K562 (cell line): ENCODE data around the gene MCU. TPM values are rescaled to one million over a fixed set of nuclear protein-coding genes. Genes with fewer than 3 reads are reported as not detected.

ENCODE experiments used
- ATAC-seq: fragments of 200-7000 bp; cut with Tn5 transposase; 3 replicates; pipeline ENCODE4 v1.9.1; 2020; ENCODE audit warnings: moderate library complexity
- BruUV-seq: library from RNA; stranded (reverse); fragments of 400-500 nt; replicated peaks from 2 replicates; lab custom pipeline; 2021; lab: Mats Ljungman, UMichigan
- CTCF ChIA-PET: fragments of 300-600 bp; formaldehyde crosslinking; extraction: SDS; loops from one replicate; lab custom pipeline; 2021; ENCODE audit warnings: low intra/inter-chr PET ratio; lab: Yijun Ruan, JAX
- POLR2A ChIA-PET: fragments of 300-600, 350-650 bp; sonication (Branson Sonifier 250); formaldehyde crosslinking; extraction: SDS; loops from one replicate; lab custom pipeline; 2021; ENCODE audit warnings: antibody characterized with exemption, inconsistent platforms; lab: Yijun Ruan, JAX
- DNase-seq, 4 experiments: peaks; one replicate each; pipeline versions ENCODE4 v3.0.0 to v3.0.0-alpha.2; 2011 to 2018; ENCODE audit warnings: low spot score in 3 of 4, mixed read lengths in 3 of 4; ENCODE audit errors: extremely low read depth in 1 of 4
- FAIRE-seq: peaks from 2 replicates; lab custom pipeline; 2011; peaks lifted over from hg19 to GRCh38; lab: Jason Lieb, UNC
- H2AFZ ChIP-seq: 2 replicates; pipeline ENCODE4 v1.6.0; 2011; ENCODE audit warnings: low read depth, low read length, control low read depth, inconsistent platforms
- H3K27ac ChIP-seq: fragments of 200-600 bp; 3 replicates; pipeline ENCODE4 v1.8.0; 2011; ENCODE audit warnings: low read depth, mild to moderate bottlenecking, control low read depth, inconsistent platforms, low read length, moderate library complexity, mixed read lengths; ENCODE audit errors: extremely low read depth
- H3K27me3 ChIP-seq, 2 experiments: fragments of 300-600 bp in 1 of 2; 2 replicates in 1 of 2; 3 replicates in 1 of 2; pipeline versions ENCODE4 v1.6.0 to v1.8.0; 2011; ENCODE audit warnings: inconsistent platforms in 2 of 2, low read length in 2 of 2, mild to moderate bottlenecking in 1 of 2, mixed read lengths in 1 of 2, moderate library complexity in 1 of 2; ENCODE audit not compliant: control insufficient read depth in 2 of 2, insufficient read depth in 2 of 2
- H3K36me3 ChIP-seq: fragments of 300-600 bp; 3 replicates; pipeline ENCODE4 v1.8.0; 2011; ENCODE audit warnings: mild to moderate bottlenecking, low read length, inconsistent platforms; ENCODE audit not compliant: control insufficient read depth, insufficient read depth
- H3K4me1 ChIP-seq, 2 experiments: fragments of 200-600 bp in 1 of 2; replicated peaks in 1 of 2; 2 replicates in 1 of 2; 3 replicates in 1 of 2; pipeline versions ENCODE4 v1.5.1 to v1.8.0; 2011; ENCODE audit warnings: inconsistent platforms in 2 of 2, low read length in 2 of 2, mild to moderate bottlenecking in 1 of 2, mixed read lengths in 1 of 2, moderate library complexity in 1 of 2; ENCODE audit not compliant: control insufficient read depth in 2 of 2, insufficient read depth in 2 of 2
- H3K4me2 ChIP-seq: 2 replicates; pipeline ENCODE4 v1.6.1; 2011; ENCODE audit warnings: low read length, control low read depth, inconsistent platforms, mixed read lengths; ENCODE audit not compliant: insufficient read depth
- H3K4me3 ChIP-seq: fragments of 200-600 bp; sonication (generic), shearing (Covaris generic); 2 replicates; pipeline ENCODE4 v1.5.1; 2016; ENCODE audit warnings: control low read depth, inconsistent platforms
- H3K79me2 ChIP-seq: fragments of 200-600 bp; 3 replicates; pipeline ENCODE4 v1.8.0; 2011; ENCODE audit warnings: low read length, inconsistent platforms; ENCODE audit not compliant: control insufficient read depth, insufficient read depth
- H3K9ac ChIP-seq, 2 experiments: 2 replicates each; pipeline versions ENCODE4 v1.6.0 to v1.6.1; 2011; ENCODE audit warnings: low read depth in 2 of 2, low read length in 2 of 2, control low read depth in 1 of 2, inconsistent platforms in 1 of 2, mild to moderate bottlenecking in 1 of 2, mixed read lengths in 1 of 2; ENCODE audit not compliant: insufficient read depth in 1 of 2
- H3K9me1 ChIP-seq: one replicate; pipeline ENCODE4 v1.6.0; 2011; ENCODE audit warnings: inconsistent platforms, mild to moderate bottlenecking, low read length, moderate library complexity; ENCODE audit not compliant: control insufficient read depth, insufficient read depth
- H3K9me3 ChIP-seq: replicated peaks from 2 replicates; pipeline ENCODE4 v1.5.1; 2011; ENCODE audit warnings: low read depth, low read length, inconsistent platforms; ENCODE audit not compliant: control insufficient read depth, insufficient read depth
- H4K20me1 ChIP-seq: replicated peaks from 2 replicates; pipeline ENCODE4 v1.6.1; 2011; ENCODE audit warnings: low read length, inconsistent platforms, mixed read lengths; ENCODE audit not compliant: control insufficient read depth, insufficient read depth
- ARID3B ChIP-seq: fragments of 250-450 bp; sonication (Bioruptor Pico); IDR thresholded peaks from 2 replicates; pipeline ENCODE4 v1.4.0; 2020; ENCODE audit warnings: borderline replicate concordance
- CREM ChIP-seq: IDR thresholded peaks from 2 replicates; pipeline ENCODE4 v1.6.1; 2014; ENCODE audit warnings: antibody characterized with exemption, low read depth
- NCOA6 ChIP-seq: fragments of 450-650 bp; IDR thresholded peaks from 2 replicates; pipeline ENCODE4 v1.6.1; 2017; ENCODE audit warnings: mild to moderate bottlenecking
- NR2C2 ChIP-seq, 2 experiments: fragments of 200-800 bp in 1 of 2; sonication (Bioruptor generic) in 1 of 2; sonication (generic) in 1 of 2; formaldehyde crosslinking in 1 of 2; IDR thresholded peaks; 2 replicates each; pipeline versions ENCODE4 v1.6.1 to v1.8.0; 2016 to 2022; ENCODE audit warnings: mild to moderate bottlenecking in 1 of 2, missing compliant biosample characterization in 1 of 2, missing genetic modification characterization in 1 of 2, missing genetic modification reagents in 1 of 2
- RBM14 ChIP-seq: fragments of 200-400 bp; formaldehyde crosslinking; IDR thresholded peaks from 2 replicates; pipeline ENCODE4 v1.6.1; 2018; ENCODE audit warnings: low read depth, mild to moderate bottlenecking, low read length, moderate library complexity, borderline replicate concordance; ENCODE audit not compliant: insufficient read depth
- THRB ChIP-seq: fragments of 450-650 bp; formaldehyde crosslinking; conservative IDR thresholded peaks from 2 replicates; pipeline ENCODE4 v1.4.0; 2022; ENCODE audit warnings: mild to moderate bottlenecking, missing genetic modification characterization
- ZBTB7A ChIP-seq: IDR thresholded peaks from 2 replicates; pipeline ENCODE4 v1.6.1; 2011; ENCODE audit warnings: low read depth, mild to moderate bottlenecking, low read length, moderate library complexity, borderline replicate concordance; ENCODE audit not compliant: control insufficient read depth
- ZNF436 ChIP-seq: fragments of 250-450, 450-650 bp; sonication (Bioruptor Pico); formaldehyde crosslinking; IDR thresholded peaks from 2 replicates; pipeline ENCODE4 v1.7.0; 2020; ENCODE audit warnings: mild to moderate bottlenecking
- WGBS: fragments of 100-300 bp; shearing (Covaris generic); methylation state at CpG from one replicate; pipeline ENCODE4 v1.1.6; 2016; ENCODE audit warnings: low coverage, mixed read lengths; ENCODE audit not compliant: insufficient coverage; ENCODE audit errors: missing lambda C conversion rate; 5-methylcytosine and 5-hydroxymethylcytosine counted together
- in situ Hi-C: fragments of 300-500 bp; cut with MboI; formaldehyde crosslinking; loops from 4 replicates; pipeline ENCODE4 v1.15.0; 2018; ENCODE audit warnings: inconsistent platforms, mixed read lengths
- intact Hi-C: fragments of 100-400 bp; cut with micrococcal nuclease; formaldehyde crosslinking; loops from 2 replicates; pipeline ENCODE4 v1.14.2; 2022
- polyA plus RNA-seq, 8 experiments: library from polyadenylated mRNA; depleted of rRNA in 4 of 8; stranded (reverse) in 5 of 8; unstranded in 3 of 8; fragments of >200 nt; fragmentation: Nextera tagmentation in 2 of 8; fragmentation: Illumina TruSeq in 1 of 8; extraction: Ambion mirVana in 2 of 8; extraction: Trizol in 1 of 8; gene quantifications; 2 replicates each; pipeline versions ENCODE4 v1.2.1 to v1.2.3, GENCODE V29; 2011 to 2014; ENCODE audit warnings: inconsistent platforms in 1 of 8, missing spikeins in 1 of 8
- total RNA-seq, 7 experiments: library from RNA; depleted of rRNA in 6 of 7; stranded (reverse); fragments of >200 nt in 6 of 7; fragmentation: Illumina TruSeq in 2 of 7; extraction: Trizol in 2 of 7; gene quantifications; 2 replicates each; pipeline versions ENCODE4 v1.2.1 to v1.2.3, GENCODE V29; 2011 to 2021; ENCODE audit warnings: low replicate concordance in 1 of 7
- TF ChIP-seq, protein P1 (sequence below): sonication (generic); formaldehyde crosslinking; IDR thresholded peaks from 2 replicates; pipeline ENCODE4 v1.8.0; 2023; ENCODE audit warnings: mild to moderate bottlenecking, missing genetic modification reagents
- TF ChIP-seq, protein P2 (sequence below): IDR thresholded peaks from 3 replicates; pipeline ENCODE4 v1.6.1; 2011; ENCODE audit warnings: borderline replicate concordance, mild to moderate bottlenecking, moderate library complexity; ENCODE audit not compliant: insufficient read length; ENCODE audit errors: extremely low read depth

The MCU gene
- total and polyA plus RNA-seq, 9 of the 15 experiments (the other 6 are each of a cell fraction or from before 2014, with no cell fraction given): 8.2 to 88.8 (median 21.3) TPM

GRCh38 chr10:72887043-72887442 lies 195.1 kb downstream of the MCU start:
- ChIA-PET POLR2A (no interaction called here), CTCF (interaction anchor here (0.5 to 1.0 kb wide), 3 partner anchors 13 to 525 kb away, joined by 3 read pairs; no protein-coding TSS in a partner anchor)
- Histone ChIP-seq H3K79me2 (no peaks in the 10 kb centered on the region), H2AFZ (no peak overlapping the region), H3K9me3 (no peaks in the 10 kb centered on the region), H3K36me3 (no peaks in the 10 kb centered on the region), H3K9ac (no peak overlapping the region), H4K20me1 (no peaks in the 10 kb centered on the region), H3K27ac (no peak overlapping the region), H3K4me2 (no peak overlapping the region), H3K9me1 (no peaks in the 10 kb centered on the region), H3K27me3 (no peaks in the 10 kb centered on the region), H3K4me1 (peaks cover 0 to 23% of the 10 kb centered on the region in 2 experiments; a peak in 3 of 5 replicates), H3K4me3 (no peak overlapping the region)
- no peak for ATAC-seq
- FAIRE-seq: no peak
- intact Hi-C loops (no loop called here), in situ Hi-C loops (loop anchor here (10.0 kb wide), 1 partner anchor 612 kb away; the partner anchor contains the start of gene DDIT4)
- no peak for DNase-seq
- BruUV-seq: TSS peak; percentile 40
- no peak for TF ChIP-seq ARID3B (CRISPR knock-in tag)
- TF ChIP-seq CREM: no peak
- TF ChIP-seq ZNF436 (CRISPR knock-in tag): no peak
- no peak for TF ChIP-seq NR2C2 (CRISPR knock-in tag; IDR thresholded peaks at IDR 0.05)
- no peak for TF ChIP-seq NR2C2 (tag; IDR thresholded peaks at IDR 0.05)
- TF ChIP-seq ZBTB7A: no peak
- TF ChIP-seq NCOA6: no peak
- TF ChIP-seq THRB (CRISPR knock-in tag): no peak
- TF ChIP-seq RBM14: no peak
- TF ChIP-seq, protein P1, sequence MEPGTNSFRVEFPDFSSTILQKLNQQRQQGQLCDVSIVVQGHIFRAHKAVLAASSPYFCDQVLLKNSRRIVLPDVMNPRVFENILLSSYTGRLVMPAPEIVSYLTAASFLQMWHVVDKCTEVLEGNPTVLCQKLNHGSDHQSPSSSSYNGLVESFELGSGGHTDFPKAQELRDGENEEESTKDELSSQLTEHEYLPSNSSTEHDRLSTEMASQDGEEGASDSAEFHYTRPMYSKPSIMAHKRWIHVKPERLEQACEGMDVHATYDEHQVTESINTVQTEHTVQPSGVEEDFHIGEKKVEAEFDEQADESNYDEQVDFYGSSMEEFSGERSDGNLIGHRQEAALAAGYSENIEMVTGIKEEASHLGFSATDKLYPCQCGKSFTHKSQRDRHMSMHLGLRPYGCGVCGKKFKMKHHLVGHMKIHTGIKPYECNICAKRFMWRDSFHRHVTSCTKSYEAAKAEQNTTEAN (CRISPR knock-in tag): no peak
- TF ChIP-seq, protein P2, sequence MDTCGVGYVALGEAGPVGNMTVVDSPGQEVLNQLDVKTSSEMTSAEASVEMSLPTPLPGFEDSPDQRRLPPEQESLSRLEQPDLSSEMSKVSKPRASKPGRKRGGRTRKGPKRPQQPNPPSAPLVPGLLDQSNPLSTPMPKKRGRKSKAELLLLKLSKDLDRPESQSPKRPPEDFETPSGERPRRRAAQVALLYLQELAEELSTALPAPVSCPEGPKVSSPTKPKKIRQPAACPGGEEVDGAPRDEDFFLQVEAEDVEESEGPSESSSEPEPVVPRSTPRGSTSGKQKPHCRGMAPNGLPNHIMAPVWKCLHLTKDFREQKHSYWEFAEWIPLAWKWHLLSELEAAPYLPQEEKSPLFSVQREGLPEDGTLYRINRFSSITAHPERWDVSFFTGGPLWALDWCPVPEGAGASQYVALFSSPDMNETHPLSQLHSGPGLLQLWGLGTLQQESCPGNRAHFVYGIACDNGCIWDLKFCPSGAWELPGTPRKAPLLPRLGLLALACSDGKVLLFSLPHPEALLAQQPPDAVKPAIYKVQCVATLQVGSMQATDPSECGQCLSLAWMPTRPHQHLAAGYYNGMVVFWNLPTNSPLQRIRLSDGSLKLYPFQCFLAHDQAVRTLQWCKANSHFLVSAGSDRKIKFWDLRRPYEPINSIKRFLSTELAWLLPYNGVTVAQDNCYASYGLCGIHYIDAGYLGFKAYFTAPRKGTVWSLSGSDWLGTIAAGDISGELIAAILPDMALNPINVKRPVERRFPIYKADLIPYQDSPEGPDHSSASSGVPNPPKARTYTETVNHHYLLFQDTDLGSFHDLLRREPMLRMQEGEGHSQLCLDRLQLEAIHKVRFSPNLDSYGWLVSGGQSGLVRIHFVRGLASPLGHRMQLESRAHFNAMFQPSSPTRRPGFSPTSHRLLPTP: no peak
- 71% methylated on average over 5 of the region's 5 CpGs for WGBS
